IMR-90 (cell line): ENCODE measurements around the gene PDE4B. TPM values are rescaled to one million over a fixed set of nuclear protein-coding genes. Genes with fewer than 3 reads are reported as not detected.

Source experiments
- ATAC-seq: fragments of 200-7000 bp; cut with Tn5 transposase; 2 replicates; pipeline ENCODE4 v1.9.1; 2020; ENCODE audit warnings: low read depth, mild to moderate bottlenecking, moderate library complexity
- BruUV-seq: library from RNA; stranded (reverse); fragments of 400-500 nt; replicated peaks from 2 replicates; lab custom pipeline; 2021; lab: Mats Ljungman, UMichigan
- CTCF ChIA-PET: fragments of 300-600 bp; formaldehyde crosslinking; extraction: SDS; loops from one replicate; lab custom pipeline; 2021; ENCODE audit warnings: antibody characterized with exemption; lab: Yijun Ruan, JAX
- POLR2A ChIA-PET: fragments of 300-600 bp; sonication (Branson Sonifier 250); formaldehyde crosslinking; loops from one replicate; lab custom pipeline; 2022; ENCODE audit warnings: antibody characterized with exemption; ENCODE audit not compliant: unreplicated experiment; lab: Charles Lee
- DNase-seq: peaks from one replicate; pipeline ENCODE4 v3.0.0; 2013
- H2AFZ ChIP-seq: replicated peaks from 2 replicates; pipeline ENCODE3; 2013; ENCODE audit warnings: low read length, mild to moderate bottlenecking; ENCODE audit not compliant: poor library complexity
- H2AK5ac ChIP-seq: 2 replicates; pipeline ENCODE4 v1.6.1; 2013; ENCODE audit warnings: low read depth, low read length, inconsistent platforms
- H2AK9ac ChIP-seq: replicated peaks from 2 replicates; pipeline ENCODE3; 2013; ENCODE audit warnings: mild to moderate bottlenecking, low read depth, low read length, moderate library complexity; ENCODE audit not compliant: poor library complexity
- H2BK120ac ChIP-seq: 2 replicates; pipeline ENCODE4 v1.6.1; 2013; ENCODE audit warnings: low read depth, low read length, inconsistent platforms
- H2BK15ac ChIP-seq: 3 replicates; pipeline ENCODE4 v1.6.1; 2013; ENCODE audit warnings: low read depth, low read length, inconsistent platforms
- H2BK20ac ChIP-seq: 2 replicates; pipeline ENCODE4 v1.6.1; 2013; ENCODE audit warnings: low read depth, mild to moderate bottlenecking, inconsistent platforms, low read length, moderate library complexity
- H2BK5ac ChIP-seq: 2 replicates; pipeline ENCODE4 v1.6.1; 2013; ENCODE audit warnings: mild to moderate bottlenecking, low read depth, low read length, inconsistent platforms; ENCODE audit not compliant: poor library complexity, severe bottlenecking
- H3K14ac ChIP-seq: replicated peaks from 2 replicates; pipeline ENCODE4 v1.6.1; 2013; ENCODE audit warnings: low read depth, low read length, inconsistent platforms
- H3K18ac ChIP-seq: 2 replicates; pipeline ENCODE4 v1.6.1; 2013; ENCODE audit warnings: low read depth, low read length, control low read depth
- H3K23ac ChIP-seq: 2 replicates; pipeline ENCODE4 v1.6.1; 2013; ENCODE audit warnings: low read depth, low read length, inconsistent platforms
- H3K27ac ChIP-seq: 2 replicates; pipeline ENCODE4 v1.5.1; 2013; ENCODE audit warnings: mild to moderate bottlenecking, control low read depth, low read length; ENCODE audit not compliant: insufficient read depth
- H3K27me3 ChIP-seq: 2 replicates; pipeline ENCODE4 v1.6.1; 2013; ENCODE audit warnings: low read length; ENCODE audit not compliant: control insufficient read depth, insufficient read depth
- H3K36me3 ChIP-seq: 2 replicates; pipeline ENCODE4 v1.6.1; 2013; ENCODE audit warnings: low read length, mixed read lengths; ENCODE audit not compliant: control insufficient read depth, insufficient read depth
- H3K4ac ChIP-seq: 2 replicates; pipeline ENCODE4 v1.6.1; 2013; ENCODE audit warnings: low read depth, low read length, inconsistent platforms
- H3K4me1 ChIP-seq: 2 replicates; pipeline ENCODE4 v1.6.1; 2013; ENCODE audit warnings: low read length, mixed read lengths; ENCODE audit not compliant: control insufficient read depth, insufficient read depth
- H3K4me2 ChIP-seq: 2 replicates; pipeline ENCODE4 v1.6.1; 2013; ENCODE audit warnings: low read depth, mild to moderate bottlenecking, control low read depth, low read length, moderate library complexity
- H3K4me3 ChIP-seq: 2 replicates; pipeline ENCODE4 v1.5.1; 2013; ENCODE audit warnings: low read depth, mild to moderate bottlenecking, control low read depth, low read length, moderate library complexity; ENCODE audit not compliant: insufficient read depth
- H3K56ac ChIP-seq: 2 replicates; pipeline ENCODE4 v1.6.1; 2013; ENCODE audit warnings: low read length, inconsistent platforms; ENCODE audit not compliant: insufficient read depth; ENCODE audit errors: extremely low read depth
- H3K79me1 ChIP-seq, 2 experiments: 2 replicates each; pipeline ENCODE4 v1.6.1; 2013; ENCODE audit warnings: low read length in 2 of 2, inconsistent platforms in 1 of 2, low read depth in 1 of 2
- H3K9ac ChIP-seq: 2 replicates; pipeline ENCODE4 v1.6.1; 2013; ENCODE audit warnings: low read depth, low read length, control low read depth
- H3K9me1 ChIP-seq: 2 replicates; pipeline ENCODE4 v1.6.1; 2013; ENCODE audit warnings: low read length, inconsistent platforms; ENCODE audit not compliant: insufficient read depth
- H3K9me3 ChIP-seq: 2 replicates; pipeline ENCODE4 v1.6.1; 2013; ENCODE audit warnings: low read length; ENCODE audit not compliant: control insufficient read depth, insufficient read depth
- H4K20me1 ChIP-seq: 2 replicates; pipeline ENCODE4 v1.6.1; 2013; ENCODE audit warnings: low read length, inconsistent platforms; ENCODE audit not compliant: insufficient read depth
- H4K5ac ChIP-seq: 2 replicates; pipeline ENCODE4 v1.6.1; 2013; ENCODE audit warnings: mild to moderate bottlenecking, low read depth, low read length, control low read depth
- H4K8ac ChIP-seq, 2 experiments: 2 replicates each; pipeline ENCODE4 v1.6.1; 2013; ENCODE audit warnings: low read depth in 2 of 2, low read length in 2 of 2, control low read depth in 1 of 2, inconsistent platforms in 1 of 2
- H4K91ac ChIP-seq: 2 replicates; pipeline ENCODE4 v1.6.1; 2013; ENCODE audit warnings: low read depth, low read length, inconsistent platforms; ENCODE audit not compliant: insufficient read depth
- CTCF ChIP-seq: conservative IDR thresholded peaks from 2 replicates; pipeline ENCODE4 v1.5.1; 2012; ENCODE audit warnings: mild to moderate bottlenecking, low read depth, low read length, improper control_type of control experiment
- NFE2L2 ChIP-seq: fragments of 150-350 bp; IDR thresholded peaks from 2 replicates; pipeline ENCODE4 v1.6.1; 2016; ENCODE audit warnings: low read depth, mild to moderate bottlenecking, low read length
- WGBS, 2 experiments: methylation state at CpG; one replicate each; pipeline versions ENCODE4 v1.1.5 to v1.1.7; 2013; ENCODE audit warnings: missing lambda C conversion rate in 2 of 2; ENCODE audit not compliant: insufficient read length in 1 of 2; ENCODE audit errors: extremely low coverage in 2 of 2; 5-methylcytosine and 5-hydroxymethylcytosine counted together
- dilution Hi-C: fragments of 300-500 bp; cut with HindIII; formaldehyde crosslinking; loops from one replicate; pipeline ENCODE4 v1.14.3; 2018; ENCODE audit warnings: low sequenced_read_pairs; ENCODE audit not compliant: unreplicated experiment
- in situ Hi-C: fragments of 300-500 bp; cut with MboI; formaldehyde crosslinking; loops from 3 replicates; pipeline ENCODE4 v1.14.3; 2019; ENCODE audit warnings: low sequenced_read_pairs, inconsistent platforms, mixed read lengths
- intact Hi-C: fragments of 100-400 bp; cut with micrococcal nuclease; formaldehyde crosslinking; loops from 2 replicates; pipeline ENCODE4 v1.10.0; 2022
- polyA plus RNA-seq, 3 experiments: library from polyadenylated mRNA; depleted of rRNA; stranded (reverse); fragments of >200 nt; gene quantifications; 2 replicates each; pipeline ENCODE4 v1.2.3, GENCODE V29; 2012; ENCODE audit warnings: low replicate concordance in 1 of 3
- total RNA-seq: library from RNA; depleted of rRNA; stranded (reverse); fragments of >200 nt; gene quantifications from 2 replicates; pipeline ENCODE4 v1.2.3, GENCODE V29; 2012

Gene PDE4B
- total and polyA plus RNA-seq, 2 of the 4 experiments (the other 2 are of a cell fraction), result 5.8 to 21.3 TPM

DNA sequence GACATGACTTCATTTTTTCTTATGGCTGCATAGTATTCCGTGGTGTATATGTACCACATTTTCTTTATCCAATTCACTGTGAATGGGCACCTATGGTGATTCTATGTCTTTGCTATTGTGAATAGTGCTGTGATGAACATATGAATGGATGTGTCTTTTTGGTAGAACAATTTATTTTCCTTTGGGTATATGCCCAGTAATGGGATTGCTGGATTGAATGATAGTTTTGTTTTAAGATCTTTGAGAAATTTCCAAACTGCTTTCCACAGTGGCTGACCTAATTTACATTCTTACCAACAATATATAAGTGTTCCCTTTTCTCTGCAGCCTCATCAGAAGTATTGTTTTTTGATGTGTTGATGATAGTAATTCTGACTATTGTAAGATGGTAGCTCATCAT lies 379.6 kb downstream of the PDE4B start:
- Histone ChIP-seq H4K20me1 (no peaks in the 10 kb centered on the region), H3K27ac (no peak overlapping the region), H4K91ac (no peak overlapping the region), H3K9ac (no peak overlapping the region), H3K18ac (no peak overlapping the region), H4K8ac (no peak overlapping the region), H3K4me3 (no peak overlapping the region), H3K27me3 (no peaks in the 10 kb centered on the region), H3K9me3 (no peaks in the 10 kb centered on the region), H3K9me1 (no peaks in the 10 kb centered on the region), H2AFZ (no peak overlapping the region), H2BK20ac (no peak overlapping the region), H3K14ac (no peak overlapping the region), H3K4ac (no peak overlapping the region), H3K56ac (no peak overlapping the region), H2BK15ac (no peak overlapping the region), H2AK9ac (no peak overlapping the region), H2AK5ac (no peak overlapping the region), H3K36me3 (no peaks in the 10 kb centered on the region), H3K4me2 (no peak overlapping the region), H3K4me1 (peaks cover 2% of the 10 kb centered on the region; the same call in 1 of the 2 replicates), H3K23ac (no peak overlapping the region), H2BK5ac (no peak overlapping the region), H4K5ac (no peak overlapping the region), H2BK120ac (no peak overlapping the region), H3K79me1 (no peaks in the 10 kb centered on the region)
- BruUV-seq, result no TSS peak
- no peak for ATAC-seq
- CTCF ChIA-PET, result no interaction called here
- POLR2A ChIA-PET, result interaction anchor here (0.6 kb wide), 1 partner anchor 222 kb away, joined by 3 read pairs; no protein-coding TSS in a partner anchor
- in situ Hi-C loops (no loop called here), dilution Hi-C loops (no loop called here), intact Hi-C loops (no loop called here)
- no CpG with 5 or more reads among the region's 1 CpG for WGBS, 2 experiments
- TF ChIP-seq CTCF (no peak), NFE2L2 (no peak)
- no peak for DNase-seq
